Measurements from ENCODE around the gene PPEF1.

- TF ChIP-seq CTCF (IDR thresholded peaks at IDR 0.05; ENCODE audit: insufficient read depth, low read length, poor library complexity, severe bottlenecking): no peak
- TF ChIP-seq EZH2phosphoT487 (conservative IDR thresholded peaks at IDR 0.05; ENCODE audit: low read length): no peak
Measured at GRCh38 chrX:18809641-18810040, 102.2 kb downstream of the PPEF1 start.

All from SU-DHL-6 (cell line).